ENCODE results near the gene OTUD7B. TPM values are rescaled to one million over a fixed set of nuclear protein-coding genes. Genes with fewer than 3 reads are reported as not detected.
"Not testable (repeated sequence)": the region's sequence is repeated elsewhere in the genome, so short reads cannot be mapped to it uniquely, and the experiment has no call there.

OTUD7B gene
- 10 to 100 TPM; 21.9 to 23.2 TPM for total RNA-seq

- peak; percentile 82 for DNase-seq
- peaks cover 24% of the 10 kb centered on the region for H3K36me3 Mint-ChIP-seq
- H3K9me3 Mint-ChIP-seq, result no peaks in the 10 kb centered on the region
- peaks cover 5% of the 10 kb centered on the region for H3K27me3 Mint-ChIP-seq
- H3K27ac Mint-ChIP-seq, result peak within 1 kb of the TSS; percentile 99
- H3K4me3 Mint-ChIP-seq, result peak within 1 kb of the TSS; percentile 99
- H3K4me1 Mint-ChIP-seq, result peaks cover 35% of the 10 kb centered on the region
These were observed at the start of gene OTUD7B for GRCh38 chr1:150010393-150011115. Gene OTUD7B (minus strand): TSS chr1:150010726. CDS start chr1:149977510, 33,216 bp downstream.

GRCh38 chr1:150060260-150060659, 49.7 kb upstream of the OTUD7B start:
- H3K4me3 Mint-ChIP-seq, result no peak overlapping the region
- no peaks in the 10 kb centered on the region for H3K9me3 Mint-ChIP-seq
- no peaks in the 10 kb centered on the region for H3K36me3 Mint-ChIP-seq
- DNase-seq, result no peak
- no peak overlapping the region for H3K27ac Mint-ChIP-seq
- H3K4me1 Mint-ChIP-seq, result peaks cover 2% of the 10 kb centered on the region
- no peaks in the 10 kb centered on the region for H3K27me3 Mint-ChIP-seq

GRCh38 chr1:150056407-150056806, 45.9 kb upstream of the OTUD7B start:
- no peaks in the 10 kb centered on the region for H3K36me3 Mint-ChIP-seq
- no peak for DNase-seq
- no peaks in the 10 kb centered on the region for H3K27me3 Mint-ChIP-seq
- H3K9me3 Mint-ChIP-seq, result no peaks in the 10 kb centered on the region
- no peak overlapping the region for H3K27ac Mint-ChIP-seq
- H3K4me3 Mint-ChIP-seq, result no peak overlapping the region
- no peaks in the 10 kb centered on the region for H3K4me1 Mint-ChIP-seq

GRCh38 chr1:150055507-150055906, 45.0 kb upstream of the OTUD7B start:
- H3K4me3 Mint-ChIP-seq, H3K27me3 Mint-ChIP-seq, H3K9me3 Mint-ChIP-seq, H3K27ac Mint-ChIP-seq, H3K4me1 Mint-ChIP-seq, DNase-seq, H3K36me3 Mint-ChIP-seq: not testable (repeated sequence)

- no peaks in the 10 kb centered on the region for H3K36me3 Mint-ChIP-seq
- H3K4me3 Mint-ChIP-seq, result no peak overlapping the region
- H3K4me1 Mint-ChIP-seq, result peaks cover 6% of the 10 kb centered on the region
- no peaks in the 10 kb centered on the region for H3K27me3 Mint-ChIP-seq
- H3K9me3 Mint-ChIP-seq, result no peaks in the 10 kb centered on the region
- no peak overlapping the region for H3K27ac Mint-ChIP-seq
- DNase-seq, result no peak
These were observed 43.4 kb upstream of the OTUD7B start for GRCh38 chr1:150053926-150054325.

- H3K27ac Mint-ChIP-seq, H3K27me3 Mint-ChIP-seq, H3K4me3 Mint-ChIP-seq, H3K36me3 Mint-ChIP-seq, H3K9me3 Mint-ChIP-seq, H3K4me1 Mint-ChIP-seq, DNase-seq: not testable (repeated sequence)
These were observed 41.4 kb upstream of the OTUD7B start for GRCh38 chr1:150051905-150052412.

GRCh38 chr1:150051089-150051373, 40.5 kb upstream of the OTUD7B start:
- Mint-ChIP-seq H3K4me3 (no peak overlapping the region), H3K9me3 (no peaks in the 10 kb centered on the region), H3K27ac (no peak overlapping the region), H3K4me1 (peaks cover 6% of the 10 kb centered on the region), H3K27me3 (peaks cover 4% of the 10 kb centered on the region), H3K36me3 (no peaks in the 10 kb centered on the region)
- DNase-seq, result no peak

- Mint-ChIP-seq H3K27me3 (peaks cover 4% of the 10 kb centered on the region), H3K9me3 (no peaks in the 10 kb centered on the region), H3K4me3 (no peak overlapping the region), H3K27ac (no peak overlapping the region), H3K36me3 (no peaks in the 10 kb centered on the region), H3K4me1 (peaks cover 6% of the 10 kb centered on the region)
- no peak for DNase-seq
These were observed 39.4 kb upstream of the OTUD7B start for GRCh38 chr1:150049926-150050325.

GRCh38 chr1:150034336-150034735, 23.8 kb upstream of the OTUD7B start:
- DNase-seq, result no peak
- H3K27ac Mint-ChIP-seq, result no peak overlapping the region
- H3K36me3 Mint-ChIP-seq, result no peaks in the 10 kb centered on the region
- peaks cover 3% of the 10 kb centered on the region for H3K27me3 Mint-ChIP-seq
- no peaks in the 10 kb centered on the region for H3K4me1 Mint-ChIP-seq
- no peaks in the 10 kb centered on the region for H3K9me3 Mint-ChIP-seq
- no peak overlapping the region for H3K4me3 Mint-ChIP-seq

GRCh38 chr1:150028322-150028721, 17.8 kb upstream of the OTUD7B start:
- no peaks in the 10 kb centered on the region for H3K4me1 Mint-ChIP-seq

GRCh38 chr1:150024156-150024555, 13.6 kb upstream of the OTUD7B start:
- no peaks in the 10 kb centered on the region for H3K36me3 Mint-ChIP-seq
- no peak for DNase-seq
- no peaks in the 10 kb centered on the region for H3K4me1 Mint-ChIP-seq
- peaks cover 8% of the 10 kb centered on the region for H3K27me3 Mint-ChIP-seq
- no peak overlapping the region for H3K27ac Mint-ChIP-seq
- no peak overlapping the region for H3K4me3 Mint-ChIP-seq
- no peaks in the 10 kb centered on the region for H3K9me3 Mint-ChIP-seq

More at GRCh38 chr1:150028322-150028721, 17.8 kb upstream of the OTUD7B start:
- no peaks in the 10 kb centered on the region for H3K36me3 Mint-ChIP-seq
- no peaks in the 10 kb centered on the region for H3K9me3 Mint-ChIP-seq
- H3K4me3 Mint-ChIP-seq, result no peak overlapping the region
- H3K27me3 Mint-ChIP-seq, result peaks cover 3% of the 10 kb centered on the region
- H3K27ac Mint-ChIP-seq, result no peak overlapping the region
- DNase-seq, result no peak

GRCh38 chr1:150022357-150022756, 11.8 kb upstream of the OTUD7B start:
- DNase-seq, result no peak
- H3K4me3 Mint-ChIP-seq, result no peak overlapping the region
- H3K4me1 Mint-ChIP-seq, result no peaks in the 10 kb centered on the region
- peaks cover 8% of the 10 kb centered on the region for H3K27me3 Mint-ChIP-seq
- H3K36me3 Mint-ChIP-seq, result no peaks in the 10 kb centered on the region
- no peak overlapping the region for H3K27ac Mint-ChIP-seq
- H3K9me3 Mint-ChIP-seq, result no peaks in the 10 kb centered on the region

GRCh38 chr1:150021191-150021694, 10.7 kb upstream of the OTUD7B start:
- H3K4me1 Mint-ChIP-seq, result no peaks in the 10 kb centered on the region
- no peaks in the 10 kb centered on the region for H3K36me3 Mint-ChIP-seq
- no peak overlapping the region for H3K4me3 Mint-ChIP-seq
- DNase-seq, result no peak
- H3K27ac Mint-ChIP-seq, result peak overlapping the region; percentile 28
- no peaks in the 10 kb centered on the region for H3K9me3 Mint-ChIP-seq
- peaks cover 8% of the 10 kb centered on the region for H3K27me3 Mint-ChIP-seq

- no peak overlapping the region for H3K4me3 Mint-ChIP-seq
- H3K27ac Mint-ChIP-seq, result no peak overlapping the region
- no peak for DNase-seq
- peaks cover 8% of the 10 kb centered on the region for H3K27me3 Mint-ChIP-seq
- H3K36me3 Mint-ChIP-seq, result no peaks in the 10 kb centered on the region
- no peaks in the 10 kb centered on the region for H3K4me1 Mint-ChIP-seq
- H3K9me3 Mint-ChIP-seq, result no peaks in the 10 kb centered on the region
These were observed 10.2 kb upstream of the OTUD7B start for GRCh38 chr1:150020711-150021110.

- Mint-ChIP-seq H3K4me3 (no peak overlapping the region), H3K9me3 (no peaks in the 10 kb centered on the region), H3K27ac (no peak overlapping the region), H3K27me3 (peaks cover 5% of the 10 kb centered on the region), H3K36me3 (no peaks in the 10 kb centered on the region), H3K4me1 (no peaks in the 10 kb centered on the region)
- DNase-seq, result no peak
These were observed 7.6 kb upstream of the OTUD7B start for GRCh38 chr1:150018165-150018564.

GRCh38 chr1:150017206-150017750, 6.8 kb upstream of the OTUD7B start:
- no peak overlapping the region for H3K4me3 Mint-ChIP-seq

More at GRCh38 chr1:150017206-150017750, 6.8 kb upstream of the OTUD7B start:
- peaks cover under 1% of the 10 kb centered on the region for H3K27me3 Mint-ChIP-seq
- H3K4me1 Mint-ChIP-seq, result no peaks in the 10 kb centered on the region
- H3K27ac Mint-ChIP-seq, result no peak overlapping the region
- H3K36me3 Mint-ChIP-seq, result no peaks in the 10 kb centered on the region
- H3K9me3 Mint-ChIP-seq, result no peaks in the 10 kb centered on the region
- DNase-seq, result no peak

Measured in activated naive CD8-positive, alpha-beta T cell treated with anti-CD3 and anti-CD28 coated beads for 36 hours (primary cell).